Liver (tissue), 9 donors: ENCODE measurements around the gene PTH1R. TPM values are rescaled to one million over a fixed set of nuclear protein-coding genes. Genes with fewer than 3 reads are reported as not detected.
A peak's percentile ranks its signal among the peaks of the same experiment; 100 is the strongest.

Source experiments
- DNase-seq: peaks from one replicate; pipeline ENCODE4 v3.0.0-alpha.2; 2017; ENCODE audit warnings: low spot score
- H3K27ac ChIP-seq, 2 donors: one replicate each; pipeline ENCODE4 v1.7.0; 2013; ENCODE audit warnings: inconsistent platforms in 2 of 2, low read length in 2 of 2, control low read depth in 1 of 2, low read depth in 1 of 2, mild to moderate bottlenecking in 1 of 2
- H3K27me3 ChIP-seq, 4 donors: one replicate each; pipeline versions ENCODE4 v1.6.1 to v1.7.0; 2013; ENCODE audit warnings: low read length in 3 of 4, inconsistent platforms in 1 of 4, mild to moderate bottlenecking in 1 of 4, moderate library complexity in 1 of 4; ENCODE audit not compliant: control insufficient read depth in 4 of 4, insufficient read depth in 4 of 4
- H3K36me3 ChIP-seq, 4 donors: one replicate each; pipeline versions ENCODE4 v1.6.1 to v1.7.0; 2013; ENCODE audit warnings: low read length in 3 of 4, mild to moderate bottlenecking in 3 of 4, low read depth in 1 of 4, moderate library complexity in 1 of 4; ENCODE audit not compliant: control insufficient read depth in 4 of 4, insufficient read depth in 3 of 4
- H3K4me1 ChIP-seq, 4 donors: one replicate each; pipeline versions ENCODE4 v1.6.1 to v1.7.0; 2013; ENCODE audit warnings: low read length in 3 of 4, mild to moderate bottlenecking in 3 of 4, moderate library complexity in 1 of 4; ENCODE audit not compliant: control insufficient read depth in 4 of 4, insufficient read depth in 4 of 4
- H3K4me3 ChIP-seq, 3 donors: one replicate each; pipeline versions ENCODE4 v1.6.1 to v1.7.0; 2013; ENCODE audit warnings: low read length in 3 of 3, control low read depth in 1 of 3, low read depth in 1 of 3, mild to moderate bottlenecking in 1 of 3
- H3K9ac ChIP-seq, 2 donors: one replicate each; pipeline ENCODE4 v1.7.0; 2013; ENCODE audit warnings: low read length in 2 of 2, mild to moderate bottlenecking in 2 of 2, moderate library complexity in 2 of 2, control low read depth in 1 of 2, low read depth in 1 of 2
- H3K9me3 ChIP-seq, 4 donors: one replicate each; pipeline versions ENCODE4 v1.6.1 to v1.7.0; 2013; ENCODE audit warnings: low read length in 3 of 4; ENCODE audit not compliant: control insufficient read depth in 4 of 4
- FOXA1 ChIP-seq: IDR thresholded peaks from 2 replicates; pipeline ENCODE4 v1.6.1; 2016; ENCODE audit warnings: antibody characterized with exemption
- FOXA2 ChIP-seq: IDR thresholded peaks from 2 replicates; pipeline ENCODE4 v1.6.1; 2016; ENCODE audit warnings: antibody characterized with exemption
- GABPA ChIP-seq, 2 donors: IDR thresholded peaks in 1 of 2; conservative IDR thresholded peaks in 1 of 2; 2 replicates each; pipeline ENCODE4 v1.6.1; 2016; ENCODE audit warnings: antibody characterized with exemption in 2 of 2, mild to moderate bottlenecking in 1 of 2, moderate library complexity in 1 of 2
- HNF4A ChIP-seq, 2 donors: conservative IDR thresholded peaks; 2 replicates each; pipeline ENCODE4 v1.6.1; 2016; ENCODE audit warnings: antibody characterized with exemption in 2 of 2, mild to moderate bottlenecking in 2 of 2
- HNF4G ChIP-seq: IDR thresholded peaks from 2 replicates; pipeline ENCODE4 v1.6.1; 2016; ENCODE audit warnings: antibody characterized with exemption
- NR2F2 ChIP-seq: IDR thresholded peaks from 2 replicates; pipeline ENCODE4 v1.6.1; 2016; ENCODE audit warnings: antibody characterized with exemption
- RAD21 ChIP-seq, 2 donors: IDR thresholded peaks; 2 replicates each; pipeline ENCODE4 v1.6.1; 2016; ENCODE audit warnings: antibody characterized with exemption in 2 of 2, mild to moderate bottlenecking in 2 of 2
- SP1 ChIP-seq: IDR thresholded peaks from 2 replicates; pipeline ENCODE4 v1.6.1; 2018; ENCODE audit warnings: antibody characterized with exemption, mild to moderate bottlenecking
- TAF1 ChIP-seq: conservative IDR thresholded peaks from 2 replicates; pipeline ENCODE4 v1.6.1; 2016; ENCODE audit warnings: antibody characterized with exemption, mild to moderate bottlenecking
- WGBS: extraction: QIAGEN DNeasy Blood & Tissue Kit; methylation state at CpG from one replicate; pipeline ENCODE4 v1.1.7; 2013; 5-methylcytosine and 5-hydroxymethylcytosine counted together
- polyA plus RNA-seq, 2 donors: library from polyadenylated mRNA; stranded (reverse) in 1 of 2; unstranded in 1 of 2; fragments of 200-250 nt in 1 of 2; fragments of >200 nt in 1 of 2; fragmentation: Nextera tagmentation in 1 of 2; extraction: Ambion mirVana in 1 of 2; gene quantifications; one replicate each; pipeline versions ENCODE4 v1.2.1 to v1.2.3, GENCODE V29; 2013 to 2015
- total RNA-seq, 2 donors: library from RNA; depleted of rRNA; stranded (reverse); fragments of >200 nt; gene quantifications; one replicate each; pipeline ENCODE4 v1.2.3, GENCODE V29; 2014
- TF ChIP-seq, protein P1 (sequence below): fragments of 150-350 bp; IDR thresholded peaks from 2 replicates; pipeline ENCODE4 v1.5.1; 2017; ENCODE audit warnings: improper control_type of control experiment, low read depth, low read length; ENCODE audit not compliant: missing input control
- TF ChIP-seq, protein P2 (sequence below): IDR thresholded peaks from 2 replicates; pipeline ENCODE4 v1.6.1; 2016; ENCODE audit warnings: antibody characterized with exemption, mild to moderate bottlenecking
- TF ChIP-seq, protein P3 (sequence below): IDR thresholded peaks from 2 replicates; pipeline ENCODE4 v1.6.1; 2016; ENCODE audit warnings: antibody characterized with exemption
- donor health status: healthy.
- donor health status: healthy.
- donor health status: healthy.
- donor health status: healthy.
- donor health status: healthy.

Gene PTH1R
- total and polyA plus RNA-seq, 4 donors: 7.2 to 28.4 (median 23.6) TPM

DNA sequence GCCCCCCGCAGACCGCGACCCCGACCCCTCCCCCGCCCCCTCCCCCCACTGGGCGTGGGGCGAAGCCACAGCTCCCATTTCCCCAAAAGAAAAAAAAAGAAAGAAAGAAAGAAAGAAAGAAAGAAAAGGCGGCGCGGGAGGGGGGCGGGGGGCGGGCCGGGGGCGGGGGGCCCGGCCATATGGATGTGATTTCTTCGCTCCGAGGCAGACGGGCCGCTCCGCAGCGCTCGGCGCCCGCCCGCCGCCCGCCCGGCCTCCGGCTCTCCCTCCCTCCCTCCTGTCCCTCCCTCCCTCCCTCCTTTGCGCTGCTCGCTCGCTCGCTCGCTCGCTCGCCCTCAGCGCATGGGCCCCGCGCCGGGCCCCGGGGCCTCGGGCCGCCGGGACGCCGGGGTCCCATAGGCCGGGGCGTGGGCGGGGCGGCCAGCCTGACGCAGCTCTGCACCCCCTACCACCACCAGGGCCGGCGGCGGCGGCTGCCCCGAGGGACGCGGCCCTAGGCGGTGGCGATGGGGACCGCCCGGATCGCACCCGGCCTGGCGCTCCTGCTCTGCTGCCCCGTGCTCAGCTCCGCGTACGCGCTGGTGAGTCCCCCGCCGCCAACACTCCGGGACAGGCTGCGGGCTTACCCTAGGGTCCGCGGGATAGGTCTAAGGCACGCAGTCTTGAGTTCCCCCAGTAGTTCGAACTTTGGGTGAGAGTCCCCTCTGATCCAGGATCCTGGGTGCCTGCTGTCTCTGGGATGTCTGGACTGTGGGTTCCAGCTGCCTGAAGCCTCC is 5.7 kb downstream of the PTH1R start (continued):
- TF ChIP-seq, protein P1, sequence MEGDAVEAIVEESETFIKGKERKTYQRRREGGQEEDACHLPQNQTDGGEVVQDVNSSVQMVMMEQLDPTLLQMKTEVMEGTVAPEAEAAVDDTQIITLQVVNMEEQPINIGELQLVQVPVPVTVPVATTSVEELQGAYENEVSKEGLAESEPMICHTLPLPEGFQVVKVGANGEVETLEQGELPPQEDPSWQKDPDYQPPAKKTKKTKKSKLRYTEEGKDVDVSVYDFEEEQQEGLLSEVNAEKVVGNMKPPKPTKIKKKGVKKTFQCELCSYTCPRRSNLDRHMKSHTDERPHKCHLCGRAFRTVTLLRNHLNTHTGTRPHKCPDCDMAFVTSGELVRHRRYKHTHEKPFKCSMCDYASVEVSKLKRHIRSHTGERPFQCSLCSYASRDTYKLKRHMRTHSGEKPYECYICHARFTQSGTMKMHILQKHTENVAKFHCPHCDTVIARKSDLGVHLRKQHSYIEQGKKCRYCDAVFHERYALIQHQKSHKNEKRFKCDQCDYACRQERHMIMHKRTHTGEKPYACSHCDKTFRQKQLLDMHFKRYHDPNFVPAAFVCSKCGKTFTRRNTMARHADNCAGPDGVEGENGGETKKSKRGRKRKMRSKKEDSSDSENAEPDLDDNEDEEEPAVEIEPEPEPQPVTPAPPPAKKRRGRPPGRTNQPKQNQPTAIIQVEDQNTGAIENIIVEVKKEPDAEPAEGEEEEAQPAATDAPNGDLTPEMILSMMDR: no peak
- TF ChIP-seq FOXA2 (no peak), FOXA1 (no peak), GABPA (IDR thresholded peaks at IDR 0.05 in 1 of 2, conservative IDR thresholded peaks at IDR 0.05 in 1 of 2) (no peak)

- Histone ChIP-seq H3K9me3 (no peaks in the 10 kb centered on the region), H3K27me3 (peaks cover 0 to 13% (median 1%) of the 10 kb centered on the region in 4 donors), H3K9ac (no peak overlapping the region), H3K36me3 (no peaks in the 10 kb centered on the region), H3K4me3 (peak overlapping the region in 1 of 3 donors; percentile 60), H3K27ac (peak overlapping the region; percentile 19 to 37), H3K4me1 (peaks cover 3 to 7% (median 4%) of the 10 kb centered on the region in 4 donors)
- TF ChIP-seq HNF4G (no peak), HNF4A (conservative IDR thresholded peaks at IDR 0.05) (no peak), TAF1 (no peak), GABPA (IDR thresholded peaks at IDR 0.05 in 1 of 2, conservative IDR thresholded peaks at IDR 0.05 in 1 of 2) (no peak), SP1 (no peak), NR2F2 (no peak), RAD21 (IDR thresholded peaks at IDR 0.05) (no peak), FOXA1 (no peak), FOXA2 (no peak)
- TF ChIP-seq, protein P1: no peak
- TF ChIP-seq, protein P2, sequence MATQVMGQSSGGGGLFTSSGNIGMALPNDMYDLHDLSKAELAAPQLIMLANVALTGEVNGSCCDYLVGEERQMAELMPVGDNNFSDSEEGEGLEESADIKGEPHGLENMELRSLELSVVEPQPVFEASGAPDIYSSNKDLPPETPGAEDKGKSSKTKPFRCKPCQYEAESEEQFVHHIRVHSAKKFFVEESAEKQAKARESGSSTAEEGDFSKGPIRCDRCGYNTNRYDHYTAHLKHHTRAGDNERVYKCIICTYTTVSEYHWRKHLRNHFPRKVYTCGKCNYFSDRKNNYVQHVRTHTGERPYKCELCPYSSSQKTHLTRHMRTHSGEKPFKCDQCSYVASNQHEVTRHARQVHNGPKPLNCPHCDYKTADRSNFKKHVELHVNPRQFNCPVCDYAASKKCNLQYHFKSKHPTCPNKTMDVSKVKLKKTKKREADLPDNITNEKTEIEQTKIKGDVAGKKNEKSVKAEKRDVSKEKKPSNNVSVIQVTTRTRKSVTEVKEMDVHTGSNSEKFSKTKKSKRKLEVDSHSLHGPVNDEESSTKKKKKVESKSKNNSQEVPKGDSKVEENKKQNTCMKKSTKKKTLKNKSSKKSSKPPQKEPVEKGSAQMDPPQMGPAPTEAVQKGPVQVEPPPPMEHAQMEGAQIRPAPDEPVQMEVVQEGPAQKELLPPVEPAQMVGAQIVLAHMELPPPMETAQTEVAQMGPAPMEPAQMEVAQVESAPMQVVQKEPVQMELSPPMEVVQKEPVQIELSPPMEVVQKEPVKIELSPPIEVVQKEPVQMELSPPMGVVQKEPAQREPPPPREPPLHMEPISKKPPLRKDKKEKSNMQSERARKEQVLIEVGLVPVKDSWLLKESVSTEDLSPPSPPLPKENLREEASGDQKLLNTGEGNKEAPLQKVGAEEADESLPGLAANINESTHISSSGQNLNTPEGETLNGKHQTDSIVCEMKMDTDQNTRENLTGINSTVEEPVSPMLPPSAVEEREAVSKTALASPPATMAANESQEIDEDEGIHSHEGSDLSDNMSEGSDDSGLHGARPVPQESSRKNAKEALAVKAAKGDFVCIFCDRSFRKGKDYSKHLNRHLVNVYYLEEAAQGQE: no peak
- TF ChIP-seq, protein P3, sequence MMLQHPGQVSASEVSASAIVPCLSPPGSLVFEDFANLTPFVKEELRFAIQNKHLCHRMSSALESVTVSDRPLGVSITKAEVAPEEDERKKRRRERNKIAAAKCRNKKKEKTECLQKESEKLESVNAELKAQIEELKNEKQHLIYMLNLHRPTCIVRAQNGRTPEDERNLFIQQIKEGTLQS: no peak
- WGBS: 58% methylated on average over 4 of the region's 4 CpGs
- no peak for DNase-seq
These were observed 6.3 kb downstream of the PTH1R start for GRCh38 chr3:46883830-46884185.
